Activated CD4-positive, CD25-positive, alpha-beta regulatory T cell treated with anti-CD3 and anti-CD28 coated beads, Interleukin-2, amount 50 U/mL, for 72 hours (primary cell): ENCODE measurements around the gene PLA2G4A.

Source experiments
- DNase-seq: peaks from one replicate; pipeline ENCODE4 v3.0.0; 2021

Gene PLA2G4A

DNA sequence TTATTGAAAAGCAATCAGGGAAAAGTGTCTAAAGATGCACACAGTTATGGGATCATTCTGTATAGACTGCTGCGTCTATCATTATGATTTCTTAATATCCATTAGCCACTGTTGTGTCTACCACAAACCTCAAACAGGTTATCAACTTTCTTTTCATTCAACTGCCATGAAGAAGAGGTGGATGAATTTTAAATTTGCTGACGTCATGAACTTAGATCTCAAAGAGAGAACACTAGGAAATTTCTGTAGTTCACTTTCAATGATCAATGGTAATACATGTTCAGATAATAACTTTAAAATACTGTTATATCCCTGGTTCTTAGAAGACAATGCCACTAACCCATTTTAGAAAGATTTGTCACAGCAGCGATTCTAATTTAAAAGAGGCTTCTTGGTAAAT, 6.7 kb downstream of the PLA2G4A start:
- DNase-seq = no peak

DNA sequence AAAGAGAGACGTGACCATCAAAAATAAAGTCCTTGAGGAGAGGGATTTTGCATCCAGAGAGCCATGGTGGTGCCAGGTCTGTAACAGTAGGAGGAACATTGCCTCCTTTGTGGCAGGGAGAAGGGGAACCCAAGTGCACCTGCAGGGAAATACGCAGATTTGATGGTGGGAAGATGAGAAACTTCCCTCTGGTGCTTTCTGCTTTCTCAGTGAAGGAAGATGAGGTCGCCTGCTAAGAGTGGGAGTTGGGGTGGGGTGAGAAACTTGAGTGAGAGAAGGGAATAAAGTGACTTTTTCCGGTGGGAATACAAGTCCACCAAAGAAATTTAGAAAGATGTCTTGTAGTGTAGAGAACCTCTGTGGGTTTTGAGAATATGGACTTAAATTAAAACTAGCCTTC, 9.1 kb downstream of the PLA2G4A start:
- no peak for DNase-seq

DNA sequence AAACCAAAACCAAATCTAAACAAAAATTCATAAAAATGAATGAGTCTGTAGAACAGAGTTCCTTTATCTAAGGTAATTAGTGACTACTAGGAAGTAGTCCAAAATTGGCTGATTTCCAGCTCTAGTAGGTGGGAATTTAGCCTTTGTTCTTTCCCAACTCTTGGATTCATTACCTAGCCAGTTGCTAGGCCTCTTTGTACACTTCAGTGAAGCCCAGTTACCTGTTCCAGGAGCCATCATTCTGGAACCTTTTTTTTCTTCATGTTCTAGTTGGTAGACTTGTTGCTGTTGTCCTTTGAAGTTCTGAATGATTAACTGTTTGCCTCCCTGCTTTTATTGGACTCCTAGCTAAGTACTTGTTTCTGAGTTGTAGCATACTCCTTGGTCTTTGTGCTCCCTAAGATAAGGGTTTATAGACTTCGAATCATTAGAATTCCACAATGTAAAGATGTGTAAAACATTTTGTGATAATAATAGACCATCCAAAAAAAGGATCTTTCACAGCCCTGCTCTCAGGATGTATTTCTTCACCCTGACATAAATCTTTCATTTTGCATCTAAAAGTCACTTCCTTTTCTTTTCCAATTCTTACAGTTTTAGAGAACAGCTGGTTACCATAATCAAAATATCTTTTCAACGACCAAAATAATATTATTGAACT, 9.8 kb downstream of the PLA2G4A start:
- DNase-seq = no peak

DNA sequence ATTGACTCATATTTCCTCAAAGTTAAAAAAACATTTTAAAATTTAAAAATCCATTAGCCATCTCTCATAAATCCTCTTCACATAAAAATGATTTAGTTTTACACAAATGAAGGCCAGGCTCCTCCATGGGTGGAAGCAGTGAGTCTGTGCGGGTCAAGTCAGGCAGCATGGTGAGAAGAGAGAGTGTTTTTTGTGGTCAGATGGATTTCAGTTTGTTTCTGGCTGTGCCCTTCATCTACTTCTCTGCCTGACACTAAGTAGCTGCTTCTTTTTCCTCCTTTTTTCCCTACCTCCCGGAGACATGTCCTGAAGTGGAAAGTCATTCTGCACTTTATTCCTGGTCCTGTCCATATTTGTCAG, 10.3 kb downstream of the PLA2G4A start:
- DNase-seq = no peak

DNA sequence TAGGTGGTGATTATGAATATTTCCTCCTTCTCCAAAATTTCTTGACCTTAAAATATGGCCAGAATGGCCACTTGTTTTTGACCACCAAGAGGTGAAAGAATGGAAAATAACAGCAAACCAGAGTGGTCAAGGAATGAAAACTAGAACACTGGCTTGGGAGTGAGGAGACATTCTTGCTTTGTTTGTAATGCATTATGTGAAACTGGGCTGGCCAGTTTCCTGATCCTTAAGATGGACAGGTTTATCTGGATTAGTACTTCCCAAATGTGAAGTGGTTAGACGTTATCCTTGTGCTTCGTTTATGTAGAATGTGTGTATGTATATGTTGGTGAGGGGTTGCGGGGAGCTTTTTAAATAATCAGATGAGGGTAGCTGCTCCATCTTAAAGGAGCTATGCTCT, 12.8 kb downstream of the PLA2G4A start:
- DNase-seq = no peak

DNA sequence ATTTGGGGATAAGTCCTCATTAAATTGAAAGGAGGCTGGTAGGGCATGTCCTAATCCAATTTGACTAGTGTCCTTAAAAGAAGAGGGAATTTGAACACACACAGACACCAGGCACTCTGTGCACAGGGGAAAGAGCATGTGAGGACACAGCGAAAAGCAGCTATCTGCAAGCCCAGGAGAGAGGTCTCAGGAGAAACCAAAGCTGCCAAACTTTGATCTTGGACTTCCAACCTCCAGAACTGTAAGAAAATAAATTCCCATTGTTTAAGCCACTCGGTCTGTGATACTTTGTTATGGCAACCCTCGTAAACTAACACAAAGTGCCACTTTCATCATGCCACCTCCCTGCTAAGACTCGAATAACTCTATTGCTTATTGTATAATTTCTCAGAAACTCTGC, 13.8 kb downstream of the PLA2G4A start:
- DNase-seq = no peak

DNA sequence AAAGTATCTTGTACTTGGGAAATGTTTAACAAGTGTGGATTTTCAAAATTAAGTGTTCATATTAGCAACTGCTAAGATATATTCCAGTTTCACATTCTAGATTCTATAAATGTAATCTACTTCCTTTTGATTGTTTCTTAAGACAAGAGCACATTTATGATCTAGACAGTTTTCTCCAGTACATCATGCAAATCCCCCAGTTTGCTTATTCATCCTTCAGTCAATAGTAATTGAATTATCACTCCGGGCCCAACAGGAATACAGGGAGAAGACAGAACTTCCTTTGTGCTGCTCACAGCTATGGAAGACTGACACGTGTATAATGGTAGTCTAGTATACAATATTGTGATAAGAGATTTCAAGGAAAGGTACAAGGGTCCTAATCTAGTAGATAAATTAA, 14.5 kb downstream of the PLA2G4A start:
- no peak for DNase-seq

DNA sequence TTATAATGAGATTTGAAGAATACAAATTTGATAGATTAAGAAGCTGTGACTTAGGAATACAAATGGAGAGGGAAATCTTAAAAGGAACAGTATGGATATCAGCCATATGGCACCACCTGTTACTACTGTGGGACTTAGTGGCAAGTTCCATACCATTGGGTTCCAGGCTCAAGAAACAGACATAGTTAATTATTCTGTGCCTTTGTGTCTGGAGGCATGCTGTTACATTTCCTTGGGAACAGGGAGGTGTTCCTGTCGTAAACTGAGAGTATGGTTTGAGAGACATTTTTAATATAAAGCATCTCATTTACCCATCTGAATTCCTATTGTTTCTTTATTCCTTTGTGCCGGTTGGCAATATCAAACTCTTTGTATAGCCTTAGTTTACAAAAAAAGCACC, 15.2 kb downstream of the PLA2G4A start:
- no peak for DNase-seq

DNA sequence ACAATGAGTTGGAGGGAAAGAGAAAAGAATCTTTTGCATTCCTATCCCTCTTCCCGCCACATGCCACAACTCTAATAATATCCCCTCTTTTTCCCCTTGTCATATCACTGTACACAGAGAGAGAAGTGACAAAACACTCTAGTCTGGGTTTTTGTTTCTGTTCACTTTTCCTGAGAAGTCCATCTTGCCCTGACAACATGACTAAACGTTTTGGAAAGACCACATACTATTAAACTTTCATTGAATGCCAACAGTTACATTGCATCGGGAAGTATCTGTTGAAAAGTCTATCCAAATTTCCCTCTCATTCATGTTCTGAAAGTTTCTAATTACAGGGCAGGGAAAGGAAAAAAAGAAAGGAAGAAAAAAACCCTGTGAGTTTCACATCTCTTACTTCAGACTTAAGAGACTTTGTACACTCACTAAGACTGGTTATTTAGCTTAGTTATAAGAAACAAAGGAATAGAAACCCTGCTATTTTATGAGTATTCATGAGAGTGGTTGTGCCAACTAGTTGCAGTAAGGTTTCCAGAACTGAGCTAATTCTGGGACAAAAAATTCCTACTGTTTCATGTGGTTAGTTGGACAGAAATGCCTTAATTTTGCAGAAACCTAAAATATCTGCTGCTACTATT, 16.9 kb downstream of the PLA2G4A start:
- no peak for DNase-seq

DNA sequence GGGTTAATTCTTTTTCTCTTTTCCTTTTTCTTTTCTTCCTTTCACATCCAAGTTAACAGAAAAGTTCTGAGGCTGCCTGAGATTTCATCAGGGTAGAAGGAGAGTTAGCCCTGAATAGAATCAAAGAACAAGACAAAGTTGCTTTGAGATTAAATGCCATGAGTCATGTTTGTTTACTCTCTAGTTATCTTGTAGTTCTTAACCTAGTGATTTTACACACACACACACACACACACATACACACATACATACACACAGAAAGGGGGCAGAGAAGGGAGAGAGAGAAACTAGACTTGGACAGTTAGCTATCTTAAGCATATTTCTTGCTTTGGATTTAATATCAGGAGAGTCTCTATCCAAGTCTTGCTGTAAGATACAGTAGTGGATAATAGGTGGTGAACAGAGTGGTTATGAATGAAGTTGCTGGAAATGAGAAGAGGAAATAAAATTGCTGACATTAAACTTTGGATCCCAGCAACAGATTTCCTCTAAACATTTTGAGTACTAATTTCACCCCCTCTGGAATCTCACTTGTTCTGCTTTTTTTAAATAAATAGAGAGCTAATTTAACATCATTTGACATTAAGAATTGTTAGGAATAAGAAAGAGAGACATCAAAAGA, 19.9 kb downstream of the PLA2G4A start:
- DNase-seq = no peak

DNA sequence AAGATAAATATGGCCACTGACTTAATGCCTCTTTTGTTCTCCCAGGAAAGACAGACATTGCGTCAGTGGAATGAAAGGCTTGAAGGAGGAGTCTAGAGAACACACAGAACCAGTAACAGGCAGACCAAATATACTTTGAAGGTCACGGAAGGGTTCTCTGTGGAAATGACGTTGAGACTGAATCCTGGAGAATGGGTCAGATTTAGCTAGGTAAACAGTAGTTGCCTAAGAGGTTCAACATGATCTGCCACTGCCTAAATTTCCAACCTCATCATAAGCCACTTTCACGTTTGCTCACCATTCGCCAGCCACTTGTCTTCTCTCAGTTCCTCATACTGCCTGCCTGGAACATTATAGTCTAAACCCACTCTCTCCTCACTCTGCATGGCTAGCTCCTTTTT, 20.5 kb downstream of the PLA2G4A start:
- DNase-seq = no peak

DNA sequence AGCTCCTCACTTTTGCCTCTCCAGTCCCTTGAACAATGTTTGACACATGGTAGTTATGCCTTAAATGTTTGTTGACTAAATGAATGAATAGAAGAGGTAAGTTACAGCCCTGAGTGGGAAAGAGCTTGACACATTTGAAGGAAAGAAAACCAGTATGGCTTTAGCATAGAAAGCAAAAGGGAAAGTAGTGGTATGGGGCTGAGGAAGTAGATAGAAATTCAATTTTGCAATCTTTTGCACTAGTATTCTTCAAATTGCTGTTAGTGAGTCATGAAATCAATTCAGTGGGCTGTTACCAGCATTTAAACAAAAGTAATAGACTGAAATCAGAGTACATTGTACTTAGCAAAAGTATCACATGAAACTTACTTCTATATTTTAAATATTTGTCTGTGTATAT, 21.1 kb downstream of the PLA2G4A start:
- no peak for DNase-seq

DNA sequence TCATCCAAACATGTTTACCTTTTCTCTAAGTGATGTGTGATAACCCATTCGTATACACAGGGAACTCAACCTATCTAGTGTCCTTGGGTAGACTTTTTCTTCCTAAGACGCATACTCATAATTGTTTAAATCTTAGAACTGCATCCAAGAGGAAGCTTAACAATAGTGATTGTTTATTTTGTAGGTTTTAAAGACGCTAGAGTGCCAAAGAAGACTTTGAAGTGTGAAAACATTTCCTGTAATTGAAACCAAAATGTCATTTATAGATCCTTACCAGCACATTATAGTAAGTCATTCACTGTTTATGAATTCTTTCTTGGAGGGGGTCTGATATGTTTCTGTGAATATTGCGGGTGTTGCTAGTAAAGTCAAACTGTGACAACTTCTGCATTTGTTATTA, 25.4 kb downstream of the PLA2G4A start:
- no peak for DNase-seq

DNA sequence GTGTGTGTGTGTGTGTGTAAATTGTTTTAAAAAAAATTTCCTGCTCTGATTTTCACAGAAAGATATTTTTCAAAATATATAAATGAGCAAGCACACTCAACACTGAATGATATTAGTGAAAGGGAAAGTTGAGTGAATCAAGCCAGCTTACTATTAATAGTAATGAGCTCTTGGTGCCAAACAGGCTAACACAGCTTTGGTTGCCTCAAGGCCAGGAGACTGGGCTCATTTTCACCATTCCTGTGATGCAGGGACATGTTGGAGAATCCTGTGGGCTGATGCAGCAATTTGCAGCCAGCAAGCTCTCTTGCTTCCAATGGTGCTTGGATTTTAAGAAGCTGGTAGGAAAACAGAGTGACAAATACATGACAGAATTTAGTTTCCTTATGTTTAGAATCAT, 30.2 kb downstream of the PLA2G4A start:
- DNase-seq = no peak

DNA sequence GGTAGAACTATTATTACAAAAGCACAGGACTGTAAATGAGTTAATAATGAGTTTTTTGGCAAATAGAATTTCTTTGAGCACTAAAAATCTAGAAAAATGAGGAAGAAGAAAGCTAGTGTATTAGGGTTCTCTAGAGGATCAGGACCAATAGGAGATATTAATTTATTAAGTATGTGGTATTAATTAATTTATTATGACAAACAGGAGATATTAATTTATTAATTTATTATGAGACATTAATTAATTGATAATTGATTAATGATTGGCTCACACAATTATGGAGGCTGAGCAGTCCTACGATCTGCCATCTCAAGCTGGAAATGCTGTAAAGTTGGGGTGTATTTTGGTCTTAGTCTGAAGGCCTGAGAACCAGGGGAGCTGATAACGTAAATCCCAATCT, 31.2 kb downstream of the PLA2G4A start:
- no peak for DNase-seq

DNA sequence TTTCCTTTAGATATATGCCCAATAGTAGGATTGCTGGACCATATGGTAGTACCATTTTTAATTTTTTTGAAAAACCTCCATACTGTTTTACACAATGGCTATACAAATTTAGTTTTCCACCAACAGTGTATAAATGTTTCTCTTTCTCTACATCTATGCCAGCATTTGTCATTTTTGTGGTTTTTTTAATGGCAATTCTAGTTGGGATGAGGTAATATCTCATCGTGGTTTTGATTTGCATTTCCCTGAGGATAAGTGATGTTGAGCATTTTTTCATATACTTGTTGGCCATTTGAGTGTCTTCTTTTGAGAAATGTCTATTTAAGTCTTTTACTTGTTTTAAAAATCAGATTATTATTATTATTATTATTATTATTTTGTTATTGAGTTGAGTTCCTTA, 35.5 kb downstream of the PLA2G4A start:
- DNase-seq = no peak

DNA sequence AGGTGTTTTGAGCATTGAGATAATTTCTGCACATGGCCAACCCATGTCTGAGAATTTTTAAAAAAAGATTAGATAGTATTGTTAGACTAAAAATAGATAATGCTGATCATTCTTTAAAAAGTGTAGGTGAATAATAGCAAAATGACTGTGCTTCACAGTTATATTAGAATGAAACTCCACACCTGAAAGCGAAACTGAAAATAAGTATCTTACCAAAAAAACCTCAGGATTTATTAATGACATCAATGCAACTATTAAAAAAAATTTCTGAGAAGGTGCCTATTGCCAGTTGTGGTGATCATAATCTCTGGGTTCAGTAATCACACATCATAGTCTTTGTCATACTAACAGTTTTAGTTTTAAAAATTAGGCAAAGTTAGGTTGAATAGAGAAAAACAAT, 36.5 kb downstream of the PLA2G4A start:
- DNase-seq = no peak

DNA sequence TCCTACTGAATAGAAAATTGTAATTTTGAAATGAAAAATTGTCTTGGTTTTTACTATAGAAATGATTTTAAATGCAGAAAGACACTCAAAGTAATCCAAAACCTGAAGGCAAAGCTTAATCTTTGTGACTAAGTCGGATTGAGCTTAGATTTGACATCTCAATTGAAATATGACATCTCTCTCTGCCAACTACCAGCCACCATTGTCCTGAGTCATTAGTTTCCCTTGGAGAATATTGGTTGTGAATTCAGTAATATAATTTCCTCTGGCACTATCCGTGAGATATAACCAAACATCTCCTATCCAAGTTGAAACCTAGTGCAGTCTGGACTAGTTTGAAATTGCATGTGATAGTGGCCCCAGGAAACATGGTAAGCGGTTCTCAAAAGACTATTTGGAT, 37.1 kb downstream of the PLA2G4A start:
- DNase-seq = no peak

DNA sequence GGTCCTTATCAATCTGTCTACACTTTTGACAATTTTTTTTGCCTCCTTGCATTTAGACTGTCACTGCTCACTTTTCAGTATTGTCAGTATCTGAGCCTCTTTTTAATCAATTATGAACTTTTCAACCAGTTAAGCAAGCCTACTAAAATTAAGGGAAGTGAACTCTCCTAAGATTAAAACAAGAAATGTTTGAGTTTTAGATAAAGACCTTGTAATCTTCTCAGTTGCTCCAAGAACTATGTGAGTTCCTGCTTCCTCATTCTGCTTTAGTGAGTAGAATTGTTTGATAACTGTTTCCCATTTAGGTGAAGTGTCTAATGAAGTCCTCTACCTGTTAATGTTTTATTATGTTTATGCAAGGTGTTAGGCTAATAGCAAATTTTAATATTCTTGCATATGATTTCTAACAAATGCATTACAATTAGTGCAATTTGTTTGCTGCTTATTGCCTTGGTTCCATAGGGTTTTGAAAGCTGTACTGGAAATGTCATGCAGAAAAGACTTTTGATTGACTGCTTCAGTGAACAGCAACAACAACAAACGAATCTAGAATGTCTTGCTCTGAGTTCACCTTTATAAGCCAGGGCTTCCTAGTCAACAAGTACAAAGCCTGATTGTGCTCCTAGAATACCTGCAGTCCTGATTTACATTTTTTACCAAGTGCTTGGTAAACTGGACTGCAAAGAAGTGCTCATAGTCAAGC, 40.9 kb downstream of the PLA2G4A start:
- DNase-seq = no peak

DNA sequence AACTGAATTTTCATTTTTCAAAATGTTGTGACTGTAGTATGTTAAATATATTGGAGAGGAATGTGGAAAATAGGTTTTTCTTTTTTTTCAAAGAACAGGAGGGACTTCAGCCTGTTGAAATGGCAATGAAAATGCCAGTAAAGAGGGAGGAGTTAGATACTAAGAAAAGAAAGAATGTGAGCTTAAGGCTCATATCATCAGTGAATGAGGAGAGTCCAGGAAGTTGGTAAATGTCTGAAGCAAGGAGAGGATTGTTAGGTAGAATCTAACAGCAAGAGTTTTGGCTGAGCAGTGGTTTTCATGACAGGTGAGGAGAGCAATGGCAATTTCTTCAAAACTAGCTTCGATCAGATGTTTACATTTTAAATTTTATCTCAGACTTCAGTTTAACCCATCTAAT, 43.0 kb downstream of the PLA2G4A start:
- no peak for DNase-seq

DNA sequence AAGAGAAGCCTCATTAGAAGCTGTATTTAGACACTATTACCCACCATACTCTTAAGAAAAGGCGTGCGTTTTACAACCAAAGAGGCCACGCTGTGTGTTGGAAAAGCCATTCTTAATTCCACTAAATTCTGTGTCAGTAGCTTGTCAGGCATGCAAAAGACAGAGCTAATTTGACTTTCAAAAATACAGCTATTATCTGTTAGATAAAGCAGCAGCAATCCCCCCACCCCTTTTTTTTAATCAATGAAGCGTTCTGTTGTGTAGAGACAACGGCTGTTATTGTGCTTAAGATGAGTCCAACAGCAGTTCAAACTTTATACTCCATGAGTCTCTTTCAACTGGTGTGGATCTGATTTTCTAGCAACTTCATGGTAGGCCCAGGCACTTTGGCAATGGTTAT, 43.5 kb downstream of the PLA2G4A start:
- no peak for DNase-seq

DNA sequence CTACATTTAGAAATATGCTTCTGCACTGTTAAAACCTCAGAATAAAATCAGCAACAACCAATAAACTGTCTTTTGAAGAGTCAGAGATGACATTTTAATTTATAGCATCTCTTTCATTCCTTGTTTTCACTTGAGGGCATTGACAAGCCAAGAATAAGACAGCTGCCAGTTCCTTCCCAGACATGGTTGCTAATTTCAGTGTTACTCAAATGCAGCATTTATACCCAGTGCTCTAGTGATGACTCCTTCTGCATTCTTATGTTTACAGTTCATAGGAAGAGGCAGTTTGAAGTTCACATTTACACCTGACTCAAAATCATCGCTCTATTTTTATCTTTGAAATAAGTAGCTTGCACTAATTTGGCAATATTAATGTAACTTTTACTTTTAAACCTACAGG, 44.9 kb downstream of the PLA2G4A start:
- no peak for DNase-seq

DNA sequence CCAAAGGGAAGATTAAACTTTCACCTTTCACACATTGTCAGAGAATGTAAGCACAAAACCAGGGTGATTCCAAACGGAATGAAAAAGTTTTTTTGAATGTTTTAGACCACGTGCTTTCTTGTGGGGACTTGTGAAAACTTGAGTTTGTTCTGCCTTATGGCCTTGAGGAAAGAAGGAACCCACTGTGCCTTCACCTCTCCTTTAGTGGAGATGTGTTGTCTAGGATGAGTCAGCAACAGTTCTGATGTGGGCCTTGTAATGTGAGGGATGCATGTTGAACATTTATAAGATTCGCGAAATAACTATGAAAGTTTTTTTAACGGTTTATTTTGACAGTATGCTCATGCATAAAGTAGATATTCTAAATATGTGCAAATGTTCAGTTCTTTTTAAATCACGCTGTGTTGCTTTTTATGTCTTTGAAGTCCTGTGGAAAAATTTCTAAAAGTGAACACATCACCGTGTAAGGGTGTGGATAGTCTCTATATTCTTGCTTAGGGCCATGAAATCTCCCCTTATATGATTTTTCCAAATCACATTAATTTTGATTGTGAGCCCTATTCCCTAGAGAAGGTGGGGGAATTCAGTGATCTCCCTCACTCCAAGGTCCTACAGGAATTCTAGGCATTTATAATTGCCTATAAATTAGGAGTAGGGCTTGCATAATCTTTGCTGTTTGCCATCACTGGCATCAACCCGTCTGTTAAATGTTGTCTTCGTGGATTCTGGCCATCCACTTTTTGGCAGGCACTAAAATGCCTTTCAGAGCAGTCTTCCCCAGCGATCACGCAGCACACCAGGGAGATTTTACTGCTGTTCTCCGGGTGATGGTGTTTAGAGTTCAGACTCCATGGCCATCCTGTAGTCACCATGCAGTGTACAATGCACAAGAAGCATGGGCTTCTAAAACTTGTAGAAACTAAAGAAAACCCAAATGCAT, 47.4 kb downstream of the PLA2G4A start:
- DNase-seq = no peak
